ENCODE data around the gene RBMS3.
"Not testable (repeated sequence)": the region's sequence is repeated elsewhere in the genome, so short reads cannot be mapped to it uniquely, and the experiment has no call there.

The RBMS3 gene

GRCh38 chr3:29639578-29640290 is 358.9 kb downstream of the RBMS3 start:
- DNase-seq = no peak

GRCh38 chr3:29642393-29643033 is 361.6 kb downstream of the RBMS3 start:
- DNase-seq = no peak

- no peak for DNase-seq
These were observed 362.2 kb downstream of the RBMS3 start for GRCh38 chr3:29643034-29643425.

GRCh38 chr3:29644261-29644660 is 363.4 kb downstream of the RBMS3 start:
- no peak for DNase-seq

DNA sequence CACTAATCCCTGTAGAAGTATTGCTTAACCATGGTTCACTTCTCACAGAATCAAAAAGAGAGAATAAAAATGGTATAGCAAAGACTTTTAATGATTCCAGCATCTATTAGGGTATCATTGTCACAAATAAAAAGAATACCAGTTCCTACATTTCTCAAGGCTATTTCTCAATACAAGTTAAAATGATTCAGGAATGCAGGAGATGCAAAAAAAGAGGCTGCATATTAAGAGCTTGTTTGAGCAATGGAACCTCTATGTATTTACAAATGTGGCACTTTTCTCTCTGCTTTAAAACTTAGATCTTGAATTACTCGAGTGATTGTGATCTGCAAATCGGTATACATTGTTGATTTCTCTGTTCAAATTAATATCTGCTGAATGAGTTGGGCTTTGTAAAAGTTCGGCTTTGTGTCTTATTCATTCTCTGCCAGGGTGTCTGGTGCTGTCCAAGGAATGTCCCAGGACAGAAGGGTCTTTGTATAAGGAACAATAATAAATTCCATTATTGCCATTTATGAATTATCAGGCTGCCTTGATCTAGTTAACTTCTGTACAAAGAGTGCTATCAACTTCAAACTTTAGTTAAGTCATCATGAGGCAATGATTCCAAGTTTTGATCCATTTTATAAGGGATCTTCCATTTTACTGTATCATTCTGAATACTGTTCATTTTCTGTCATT is 364.2 kb downstream of the RBMS3 start:
- DNase-seq = no peak

DNA sequence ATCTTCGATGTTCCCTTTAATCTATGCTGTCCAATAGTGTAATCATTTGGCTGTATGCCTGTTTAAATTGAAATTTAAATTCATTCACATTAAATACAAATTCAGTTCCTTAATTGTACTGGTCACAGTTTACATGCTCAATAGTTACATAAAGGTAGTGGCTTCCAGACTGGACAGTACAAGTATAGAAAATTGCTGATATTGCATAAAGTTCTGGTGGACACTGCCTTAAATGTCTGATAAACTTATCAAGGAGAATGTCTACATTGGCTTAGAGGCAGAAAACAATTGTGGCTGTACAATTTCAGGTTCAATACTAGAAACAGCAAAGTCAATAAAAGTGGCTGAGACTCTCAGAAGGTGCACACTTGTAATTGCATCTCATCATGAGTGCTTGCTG is 365.2 kb downstream of the RBMS3 start:
- DNase-seq = no peak

GRCh38 chr3:29649815-29650547 is 369.1 kb downstream of the RBMS3 start:
- peak; percentile 89 for DNase-seq

DNA sequence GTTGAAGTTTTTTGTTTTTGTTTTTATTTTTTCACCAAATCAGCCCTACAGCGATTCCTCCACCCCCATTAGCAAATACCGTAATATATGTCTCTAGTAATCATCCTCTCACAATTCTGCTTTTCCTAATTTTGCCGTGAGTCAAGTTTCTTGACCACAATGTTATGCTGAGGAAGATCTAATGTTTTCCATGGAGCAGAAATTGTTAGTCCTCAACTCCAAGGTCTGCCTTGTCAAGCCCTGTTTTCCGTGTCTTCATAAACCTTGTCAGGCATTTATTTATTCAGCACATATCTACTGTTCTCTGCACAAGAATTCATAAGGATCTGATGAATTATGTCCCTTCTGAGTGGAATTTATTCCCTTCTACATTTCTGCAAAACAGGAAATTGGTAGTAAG is 372.8 kb downstream of the RBMS3 start:
- DNase-seq = no peak

- DNase-seq = no peak
These were observed 374.3 kb downstream of the RBMS3 start for GRCh38 chr3:29655015-29655747.

DNA sequence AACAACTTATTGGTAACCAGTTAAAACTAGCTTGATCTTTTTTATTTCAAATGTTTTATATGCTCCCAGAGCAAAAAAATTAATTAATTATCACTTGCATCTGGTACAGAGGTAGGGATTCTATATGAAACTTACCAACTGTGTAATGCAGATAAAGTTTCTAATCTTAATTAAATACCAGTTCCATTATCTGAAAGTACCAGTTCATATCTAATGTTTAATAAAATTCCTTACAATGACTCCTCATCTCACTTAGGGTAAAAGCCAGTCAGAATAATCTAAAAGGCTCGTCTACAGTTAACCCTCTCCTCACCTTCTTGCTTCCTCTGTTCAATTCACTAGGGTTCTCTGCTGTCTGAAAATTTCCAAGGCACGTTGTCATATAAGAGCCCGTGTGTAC is 384.8 kb downstream of the RBMS3 start:
- DNase-seq = no peak

DNA sequence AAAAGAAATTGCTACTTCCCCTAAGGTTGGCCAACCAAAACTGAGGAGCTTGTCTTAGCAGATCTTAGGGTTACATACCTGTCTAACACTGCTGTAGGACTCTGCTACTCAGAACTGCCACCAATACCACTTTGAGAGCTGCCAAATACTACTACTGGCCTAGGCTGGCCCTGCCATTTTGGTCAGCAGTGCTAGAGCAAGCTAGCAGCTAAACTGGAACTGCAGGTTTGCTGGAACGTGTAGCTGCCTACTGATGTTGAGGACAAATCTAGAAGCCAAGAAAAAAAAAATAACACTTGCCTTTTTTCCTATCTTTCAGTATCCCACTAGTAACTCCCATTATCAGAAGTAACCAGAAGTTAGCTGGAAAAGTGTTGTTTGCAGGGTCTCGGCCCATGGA is 387.4 kb downstream of the RBMS3 start:
- DNase-seq = no peak

GRCh38 chr3:29668728-29669127 is 387.9 kb downstream of the RBMS3 start:
- no peak for DNase-seq

GRCh38 chr3:29670476-29670875 is 389.6 kb downstream of the RBMS3 start:
- DNase-seq = not testable (repeated sequence)

GRCh38 chr3:29677421-29677820 is 396.6 kb downstream of the RBMS3 start:
- DNase-seq = no peak

DNA sequence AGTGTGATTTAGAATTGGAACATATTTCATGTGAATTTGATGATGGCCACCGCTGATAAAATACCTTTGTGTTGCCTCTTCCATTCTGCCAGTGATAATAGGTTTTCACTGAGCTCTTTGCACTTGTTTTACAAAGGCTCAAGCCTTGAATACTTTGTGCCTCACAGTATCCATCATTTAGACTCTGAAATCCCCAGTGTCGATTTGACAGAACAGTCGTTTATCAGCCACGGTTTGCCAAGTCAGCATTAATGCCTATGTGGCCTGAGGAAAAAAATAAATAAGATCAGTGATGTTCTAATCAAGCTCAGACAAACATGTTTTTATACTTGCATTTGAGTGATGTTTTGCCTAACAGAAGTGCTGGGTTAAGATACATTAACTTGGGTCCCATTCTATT is 399.1 kb downstream of the RBMS3 start:
- DNase-seq = no peak

GRCh38 chr3:29683018-29683993 is 402.4 kb downstream of the RBMS3 start:
- no peak for DNase-seq

DNA sequence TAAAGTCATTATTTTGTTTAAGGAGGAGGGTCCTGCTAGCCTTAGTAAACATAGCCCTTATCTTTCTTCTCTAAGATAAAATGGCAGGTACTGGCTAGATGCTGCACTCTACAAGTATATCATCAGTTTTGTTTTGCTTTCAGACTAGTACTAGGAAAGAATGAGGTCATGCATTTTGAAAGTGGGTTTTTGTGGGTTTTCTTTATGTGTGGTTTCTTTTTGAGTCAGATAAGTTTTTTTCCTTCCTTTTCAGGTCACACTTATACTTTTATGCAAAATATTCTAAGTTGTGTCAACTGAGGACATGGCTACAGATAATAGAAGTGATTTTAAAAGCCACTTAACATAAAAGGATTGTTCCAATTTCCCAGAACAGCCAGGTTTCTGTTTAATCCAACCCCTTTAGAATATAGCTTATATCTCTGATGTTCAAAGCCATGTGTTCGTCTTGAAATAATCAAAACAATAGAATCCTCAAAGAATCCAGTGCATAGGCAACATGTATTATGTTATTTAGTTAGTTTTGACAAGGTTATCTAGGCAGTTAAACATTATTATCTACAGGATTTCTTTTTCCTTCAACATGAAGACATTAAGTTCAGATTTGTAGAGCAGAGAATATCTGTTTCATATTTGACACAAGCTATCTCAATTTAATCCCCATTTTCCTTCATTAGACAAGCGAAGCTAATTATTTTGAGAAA is 406.2 kb downstream of the RBMS3 start:
- DNase-seq = peak; percentile 49

DNA sequence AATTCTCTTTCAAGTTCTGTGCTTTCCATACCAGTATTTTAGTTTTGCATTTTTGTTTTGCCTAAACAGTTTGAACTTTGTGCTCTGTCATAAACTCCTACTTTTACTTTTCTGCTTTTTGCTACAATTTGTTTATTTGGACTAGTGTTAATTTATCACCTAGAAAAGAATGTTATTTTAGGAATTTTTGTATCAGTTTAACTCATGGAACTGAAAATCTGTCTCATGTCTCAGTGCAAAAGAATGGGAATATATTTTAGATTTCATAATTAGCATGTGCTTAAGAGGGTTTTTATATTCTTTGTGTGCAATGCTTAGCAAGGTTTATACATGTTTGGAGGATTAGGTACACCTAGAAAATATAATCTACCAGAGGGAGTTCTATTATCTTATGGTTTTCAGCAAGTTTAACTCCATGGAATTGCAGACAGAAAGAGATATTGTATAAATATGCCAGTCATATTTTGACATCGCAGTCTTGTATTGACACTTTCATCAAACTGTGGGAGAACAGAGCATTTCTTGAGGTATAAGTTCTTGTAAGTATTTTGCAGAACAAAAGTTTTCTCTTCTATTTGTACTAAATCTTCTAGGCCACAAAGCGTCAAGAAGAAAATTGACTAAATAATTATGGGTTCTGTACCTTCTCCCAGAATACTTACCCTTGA is 409.9 kb downstream of the RBMS3 start:
- no peak for DNase-seq

DNA sequence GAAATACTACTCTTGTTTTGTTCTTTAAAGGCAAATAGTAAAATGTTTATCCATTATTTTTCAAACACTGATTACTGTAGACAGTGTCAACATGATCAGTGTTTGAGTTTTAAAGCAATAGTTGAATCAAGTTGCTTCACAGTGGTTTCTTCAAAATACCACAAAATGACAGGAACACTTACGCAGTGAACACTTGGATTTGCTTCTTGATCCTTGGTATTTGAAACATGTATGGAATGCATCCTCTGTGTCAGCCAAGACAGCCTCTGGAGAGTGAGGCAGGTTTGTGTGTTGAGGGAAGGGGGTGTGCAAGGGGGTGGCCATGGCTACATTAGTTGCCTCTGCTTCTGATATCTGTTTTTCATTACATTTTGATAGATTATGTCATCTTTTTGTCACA is 413.0 kb downstream of the RBMS3 start:
- no peak for DNase-seq

DNA sequence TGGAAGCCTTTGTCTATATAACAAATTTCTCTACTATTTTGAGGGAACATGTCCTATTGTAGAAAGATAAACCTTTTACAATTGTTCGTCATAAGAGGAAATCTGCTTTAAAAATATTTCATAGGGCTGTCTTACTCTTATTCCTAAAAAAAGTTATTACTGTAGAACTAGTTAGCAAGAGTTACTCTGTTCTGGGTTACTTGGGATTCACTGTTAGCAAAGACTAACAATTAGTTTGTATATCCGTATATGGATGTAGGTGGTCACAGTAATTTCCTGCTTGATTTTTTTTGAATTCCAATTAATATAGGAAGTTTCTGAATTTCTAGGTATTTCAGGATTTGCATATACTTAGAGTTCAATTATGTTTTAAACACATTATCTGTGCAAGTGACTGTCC is 413.5 kb downstream of the RBMS3 start:
- no peak for DNase-seq
